GM12891 (cell line): Measurements from ENCODE around the gene SLC30A7.

Experiments used
- POLR2A ChIP-seq: IDR thresholded peaks from 2 replicates; pipeline ENCODE4 v1.6.1; 2011; ENCODE audit warnings: low read depth, low read length, control low read depth
- POLR2AphosphoS5 ChIP-seq: IDR thresholded peaks from 2 replicates; pipeline ENCODE4 v1.6.1; 2011; ENCODE audit warnings: low read depth, low read length, control low read depth
- POU2F2 ChIP-seq: IDR thresholded peaks from 2 replicates; pipeline ENCODE4 v1.6.1; 2011; ENCODE audit warnings: low read depth, mild to moderate bottlenecking, control low read depth, low read length, moderate library complexity

DNA sequence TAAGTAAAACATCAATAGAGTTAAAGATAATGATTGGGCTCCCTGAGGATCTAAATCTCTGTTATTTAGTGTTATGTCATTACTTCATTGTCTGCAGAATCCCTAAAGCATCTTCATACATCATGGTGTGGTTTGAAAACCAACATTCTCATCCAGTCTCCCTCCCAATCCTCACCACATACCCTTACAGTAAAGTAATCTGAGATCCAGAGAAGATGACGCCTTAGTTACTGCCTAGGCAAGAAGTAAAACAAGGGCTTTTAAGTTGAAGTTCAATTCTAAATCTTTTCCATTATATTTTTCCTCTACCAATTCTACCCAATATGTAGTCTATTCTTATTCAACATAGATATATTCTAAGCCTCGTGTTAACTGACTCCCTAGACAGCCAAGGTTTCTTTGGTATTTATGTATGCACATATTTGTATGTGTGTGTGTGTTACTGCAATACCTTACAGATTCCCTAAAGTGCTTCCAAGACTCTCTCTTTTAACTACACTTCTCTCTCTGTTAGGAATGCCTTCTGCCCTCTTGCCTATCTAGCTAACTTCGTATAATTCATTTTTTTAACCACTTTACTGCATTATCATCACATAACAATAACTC, 112.4 kb downstream of the SLC30A7 start:
- TF ChIP-seq POLR2AphosphoS5 (no peak), POLR2A (no peak), POU2F2 (no peak)
